Measurements from ENCODE around the gene RDH11. TPM values are rescaled to one million over a fixed set of nuclear protein-coding genes. Genes with fewer than 3 reads are reported as not detected.

Gene RDH11, protein sequence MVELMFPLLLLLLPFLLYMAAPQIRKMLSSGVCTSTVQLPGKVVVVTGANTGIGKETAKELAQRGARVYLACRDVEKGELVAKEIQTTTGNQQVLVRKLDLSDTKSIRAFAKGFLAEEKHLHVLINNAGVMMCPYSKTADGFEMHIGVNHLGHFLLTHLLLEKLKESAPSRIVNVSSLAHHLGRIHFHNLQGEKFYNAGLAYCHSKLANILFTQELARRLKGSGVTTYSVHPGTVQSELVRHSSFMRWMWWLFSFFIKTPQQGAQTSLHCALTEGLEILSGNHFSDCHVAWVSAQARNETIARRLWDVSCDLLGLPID
- polyA plus RNA-seq (2012; ENCODE audit: insufficient read depth, insufficient read length, low read depth), result 115 TPM

- Histone ChIP-seq H3K36me3 (peaks cover 27% of the 10 kb centered on the region), H3K27me3 (no peaks in the 10 kb centered on the region), H3K4me1 (no peaks in the 10 kb centered on the region), H3K4me3 (ENCODE audit: low read depth, low read length) (peak within 1 kb of the TSS; percentile 100), H3K9me3 (no peaks in the 10 kb centered on the region)
- peak; percentile 90 for DNase-seq
- TF ChIP-seq, protein P1, sequence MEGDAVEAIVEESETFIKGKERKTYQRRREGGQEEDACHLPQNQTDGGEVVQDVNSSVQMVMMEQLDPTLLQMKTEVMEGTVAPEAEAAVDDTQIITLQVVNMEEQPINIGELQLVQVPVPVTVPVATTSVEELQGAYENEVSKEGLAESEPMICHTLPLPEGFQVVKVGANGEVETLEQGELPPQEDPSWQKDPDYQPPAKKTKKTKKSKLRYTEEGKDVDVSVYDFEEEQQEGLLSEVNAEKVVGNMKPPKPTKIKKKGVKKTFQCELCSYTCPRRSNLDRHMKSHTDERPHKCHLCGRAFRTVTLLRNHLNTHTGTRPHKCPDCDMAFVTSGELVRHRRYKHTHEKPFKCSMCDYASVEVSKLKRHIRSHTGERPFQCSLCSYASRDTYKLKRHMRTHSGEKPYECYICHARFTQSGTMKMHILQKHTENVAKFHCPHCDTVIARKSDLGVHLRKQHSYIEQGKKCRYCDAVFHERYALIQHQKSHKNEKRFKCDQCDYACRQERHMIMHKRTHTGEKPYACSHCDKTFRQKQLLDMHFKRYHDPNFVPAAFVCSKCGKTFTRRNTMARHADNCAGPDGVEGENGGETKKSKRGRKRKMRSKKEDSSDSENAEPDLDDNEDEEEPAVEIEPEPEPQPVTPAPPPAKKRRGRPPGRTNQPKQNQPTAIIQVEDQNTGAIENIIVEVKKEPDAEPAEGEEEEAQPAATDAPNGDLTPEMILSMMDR (IDR thresholded peaks at IDR 0.05; ENCODE audit: low read depth, low read length), result no peak
These were observed at the start of gene RDH11 for GRCh38 chr14:67695394-67695949. Gene RDH11, minus strand, starts transcription at chr14:67695764. Its CDS starts 61 bp downstream, at chr14:67695703.

DNA sequence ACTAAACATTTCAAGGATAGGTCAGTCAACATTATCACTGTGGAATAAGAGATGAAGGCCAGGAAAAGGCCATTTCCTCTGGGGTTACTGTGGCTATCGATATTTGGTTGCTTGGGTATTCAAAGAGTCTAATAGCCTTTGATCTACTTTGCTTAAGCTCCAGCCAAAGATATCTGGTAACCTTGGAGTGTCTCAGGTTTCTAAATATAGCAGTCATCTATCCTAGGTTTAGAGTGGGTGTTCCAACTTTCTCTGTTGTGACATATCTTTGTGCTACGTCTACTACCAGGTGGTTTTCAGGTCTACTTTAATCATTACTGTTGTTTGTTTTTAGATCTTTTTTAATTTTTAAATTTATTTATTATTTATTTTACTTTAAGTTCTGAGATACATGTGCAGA, 48.5 kb upstream of the RDH11 start:
- H3K36me3 ChIP-seq, result peaks cover 4% of the 10 kb centered on the region; the same call in 1 of the 2 replicates
- H3K4me1 ChIP-seq, result no peaks in the 10 kb centered on the region
- DNase-seq, result no peak
- no peak overlapping the region for H3K4me3 ChIP-seq (ENCODE audit: low read depth, low read length)
- no peaks in the 10 kb centered on the region for H3K27me3 ChIP-seq
- TF ChIP-seq, protein P1 (IDR thresholded peaks at IDR 0.05; ENCODE audit: low read depth, low read length), result no peak
- H3K9me3 ChIP-seq, result no peaks in the 10 kb centered on the region

- Histone ChIP-seq H3K27me3 (no peaks in the 10 kb centered on the region), H3K4me3 (ENCODE audit: low read depth, low read length) (peak overlapping the region; percentile 50), H3K9me3 (no peaks in the 10 kb centered on the region), H3K4me1 (no peaks in the 10 kb centered on the region), H3K36me3 (no peaks in the 10 kb centered on the region)
- peak; percentile 69 for DNase-seq
- TF ChIP-seq, protein P1 (IDR thresholded peaks at IDR 0.05; ENCODE audit: low read depth, low read length), result no peak
These were observed 43.4 kb upstream of the RDH11 start for GRCh38 chr14:67738740-67739504.

GRCh38 chr14:67736771-67737170, 41.2 kb upstream of the RDH11 start:
- no peak for DNase-seq
- no peak overlapping the region for H3K4me3 ChIP-seq (ENCODE audit: low read depth, low read length)
- H3K4me1 ChIP-seq, result no peaks in the 10 kb centered on the region
- TF ChIP-seq, protein P1 (IDR thresholded peaks at IDR 0.05; ENCODE audit: low read depth, low read length), result no peak
- no peaks in the 10 kb centered on the region for H3K9me3 ChIP-seq
- no peaks in the 10 kb centered on the region for H3K27me3 ChIP-seq
- no peaks in the 10 kb centered on the region for H3K36me3 ChIP-seq

- H3K36me3 ChIP-seq, result no peaks in the 10 kb centered on the region
- TF ChIP-seq, protein P1 (IDR thresholded peaks at IDR 0.05; ENCODE audit: low read depth, low read length), result no peak
- no peaks in the 10 kb centered on the region for H3K27me3 ChIP-seq
- no peak overlapping the region for H3K4me3 ChIP-seq (ENCODE audit: low read depth, low read length)
- no peaks in the 10 kb centered on the region for H3K4me1 ChIP-seq
- H3K9me3 ChIP-seq, result no peaks in the 10 kb centered on the region
- no peak for DNase-seq
These were observed 40.0 kb upstream of the RDH11 start for GRCh38 chr14:67735336-67736147.
